Renal cortical epithelial cell (primary cell): ENCODE data around the gene HMOX1. TPM values are rescaled to one million over a fixed set of nuclear protein-coding genes. Genes with fewer than 3 reads are reported as not detected.

Experiments used
- DNase-seq: peaks from one replicate; pipeline ENCODE4 v3.0.0-alpha.2; 2011; ENCODE audit warnings: low read depth
- total RNA-seq: library from RNA; depleted of rRNA; stranded (reverse); fragments of >200 nt; gene quantifications from 2 replicates; pipeline ENCODE4 v1.2.3, GENCODE V29; 2014

HMOX1 gene, protein sequence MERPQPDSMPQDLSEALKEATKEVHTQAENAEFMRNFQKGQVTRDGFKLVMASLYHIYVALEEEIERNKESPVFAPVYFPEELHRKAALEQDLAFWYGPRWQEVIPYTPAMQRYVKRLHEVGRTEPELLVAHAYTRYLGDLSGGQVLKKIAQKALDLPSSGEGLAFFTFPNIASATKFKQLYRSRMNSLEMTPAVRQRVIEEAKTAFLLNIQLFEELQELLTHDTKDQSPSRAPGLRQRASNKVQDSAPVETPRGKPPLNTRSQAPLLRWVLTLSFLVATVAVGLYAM
- total RNA-seq = 46.6 and 97.1 TPM in 2 replicates

DNA sequence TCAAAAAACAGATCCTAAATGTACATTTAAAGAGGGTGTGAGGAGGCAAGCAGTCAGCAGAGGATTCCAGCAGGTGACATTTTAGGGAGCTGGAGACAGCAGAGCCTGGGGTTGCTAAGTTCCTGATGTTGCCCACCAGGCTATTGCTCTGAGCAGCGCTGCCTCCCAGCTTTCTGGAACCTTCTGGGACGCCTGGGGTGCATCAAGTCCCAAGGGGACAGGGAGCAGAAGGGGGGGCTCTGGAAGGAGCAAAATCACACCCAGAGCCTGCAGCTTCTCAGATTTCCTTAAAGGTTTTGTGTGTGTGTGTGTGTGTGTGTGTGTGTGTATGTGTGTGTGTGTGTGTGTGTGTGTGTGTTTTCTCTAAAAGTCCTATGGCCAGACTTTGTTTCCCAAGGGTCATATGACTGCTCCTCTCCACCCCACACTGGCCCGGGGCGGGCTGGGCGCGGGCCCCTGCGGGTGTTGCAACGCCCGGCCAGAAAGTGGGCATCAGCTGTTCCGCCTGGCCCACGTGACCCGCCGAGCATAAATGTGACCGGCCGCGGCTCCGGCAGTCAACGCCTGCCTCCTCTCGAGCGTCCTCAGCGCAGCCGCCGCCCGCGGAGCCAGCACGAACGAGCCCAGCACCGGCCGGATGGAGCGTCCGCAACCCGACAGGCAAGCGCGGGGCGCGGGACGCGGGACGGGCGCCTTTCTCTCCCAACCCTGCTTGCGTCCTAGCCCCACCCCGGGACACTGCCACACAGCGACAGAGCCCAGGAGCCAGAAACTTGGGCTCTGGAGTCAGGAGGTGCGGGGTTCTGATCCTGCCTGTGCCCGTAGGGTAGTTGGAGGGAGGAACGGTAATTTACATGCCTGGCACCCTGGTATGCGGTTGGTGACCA lies at the start of gene HMOX1:
Gene HMOX1 (plus strand): TSS at position 560 of the 887 bp plus-strand sequence. CDS start 78 bp downstream, at position 638.
- peak; percentile 65 for DNase-seq

DNA sequence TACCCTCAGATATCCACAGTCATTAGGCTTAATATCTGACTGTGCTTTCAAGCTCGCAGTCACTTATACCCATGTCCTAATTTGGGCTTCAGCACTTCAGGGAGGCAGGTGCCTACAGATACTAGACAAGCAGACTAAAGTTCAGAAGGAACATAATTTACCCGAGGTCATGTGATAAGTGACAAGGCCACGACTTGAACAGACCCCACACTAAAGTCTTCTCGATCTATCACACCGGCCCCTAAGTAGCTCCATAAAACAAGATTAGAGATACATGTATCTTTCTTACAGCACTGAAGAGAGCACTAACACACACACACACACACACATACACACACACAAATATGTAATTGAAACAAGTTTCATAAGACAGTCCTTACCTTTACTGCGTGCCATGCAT lies 48.6 kb upstream of the HMOX1 start:
- no peak for DNase-seq

DNA sequence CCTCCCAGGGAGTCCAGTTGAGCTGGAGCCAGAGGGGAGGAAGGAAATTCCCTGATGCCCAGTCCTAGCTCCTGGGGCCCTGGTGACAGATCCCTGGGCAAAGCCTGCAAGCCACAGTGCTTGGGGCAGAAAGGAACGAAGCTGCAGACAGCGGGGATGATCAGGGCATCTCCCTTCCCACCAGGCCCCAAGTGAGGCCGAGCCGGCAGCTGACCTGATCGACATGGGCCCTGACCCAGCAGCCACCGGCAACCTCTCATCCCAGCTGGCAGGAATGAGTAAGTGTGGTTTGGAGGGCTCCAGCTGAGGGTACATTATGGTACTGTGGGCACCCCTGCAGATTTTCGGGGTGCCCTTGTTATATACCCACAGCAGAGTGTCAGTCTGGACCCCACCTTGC lies 47.7 kb upstream of the HMOX1 start:
- DNase-seq = no peak

DNA sequence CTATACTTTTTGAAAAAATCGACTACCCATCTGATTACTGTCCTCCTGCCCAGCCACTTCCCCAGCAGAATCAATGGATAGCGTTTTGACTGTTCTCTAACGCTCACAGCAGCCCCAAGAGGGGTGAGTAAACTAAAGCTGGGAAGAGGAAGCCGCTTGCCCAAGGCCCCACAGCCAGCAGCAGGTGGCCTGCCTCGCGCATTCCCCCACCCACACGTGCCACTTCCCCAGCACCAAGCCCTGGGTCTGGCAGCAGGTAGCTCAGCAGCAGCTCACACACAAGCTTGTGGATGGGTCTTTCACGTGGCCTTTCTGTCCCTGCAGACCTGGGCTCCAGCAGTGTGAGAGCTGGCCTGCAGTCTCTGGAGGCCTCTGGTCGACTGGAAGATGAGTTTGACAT lies 46.9 kb upstream of the HMOX1 start:
- DNase-seq = no peak

DNA sequence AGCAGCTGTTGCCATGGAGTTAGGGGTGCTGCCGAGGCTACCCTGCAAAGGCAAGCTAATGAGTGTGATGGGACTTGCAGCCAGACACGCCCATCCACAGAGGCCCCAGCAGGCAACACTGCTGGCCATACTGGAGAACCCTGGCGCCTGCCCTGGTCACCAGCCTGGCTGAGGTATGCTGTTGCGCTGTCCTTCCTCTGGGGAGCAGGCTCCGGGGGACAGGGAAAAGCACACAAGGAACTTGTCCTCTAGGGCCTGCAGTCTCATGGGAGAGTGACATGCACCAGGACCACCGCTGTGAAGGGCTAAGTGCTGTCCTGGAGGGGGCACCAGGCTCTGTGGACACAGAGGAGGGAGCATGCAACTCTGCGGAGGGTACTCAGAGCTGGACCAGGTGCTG lies 45.4 kb upstream of the HMOX1 start:
- no peak for DNase-seq

DNA sequence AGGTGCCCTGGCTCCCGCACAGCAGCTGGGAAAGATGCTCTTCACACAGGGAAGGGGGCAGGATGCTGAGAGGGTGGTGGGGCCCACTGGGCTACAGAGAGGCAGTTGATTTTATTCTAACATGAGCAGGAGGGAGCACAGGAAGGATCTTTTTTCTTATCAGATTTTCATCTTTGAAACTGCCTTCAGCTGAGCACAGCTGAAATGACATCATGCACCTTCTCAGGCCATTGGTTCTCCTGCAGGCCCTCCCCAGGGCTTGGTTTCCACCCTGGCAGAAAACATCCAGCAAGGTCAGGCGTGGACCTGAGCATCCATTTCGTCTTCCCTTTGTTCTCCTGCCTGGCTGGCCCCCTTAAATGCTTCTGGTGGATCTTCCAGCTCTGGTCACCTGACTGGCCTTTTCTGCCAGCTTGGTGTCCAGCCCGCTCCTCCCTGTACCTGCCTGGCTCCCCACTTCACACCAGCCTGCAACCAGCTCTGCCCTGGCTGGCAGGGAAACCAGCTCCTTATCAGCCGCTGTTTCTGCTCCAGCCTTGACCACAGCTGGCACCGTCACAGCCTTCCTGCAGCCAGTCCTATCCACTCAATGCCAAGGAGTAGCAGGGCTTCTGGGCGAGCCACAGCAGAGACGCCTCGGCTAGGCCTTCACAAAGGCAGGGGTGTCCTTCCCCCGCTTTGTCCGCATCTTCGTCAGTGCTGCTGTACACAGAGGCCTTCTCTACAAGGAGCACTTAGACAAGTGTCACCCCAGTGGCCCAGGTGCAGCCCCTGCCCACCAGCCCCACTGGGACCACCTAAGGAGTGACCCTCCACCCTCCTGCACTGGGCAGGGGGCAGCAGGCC lies 44.7 kb upstream of the HMOX1 start:
- DNase-seq = no peak

DNA sequence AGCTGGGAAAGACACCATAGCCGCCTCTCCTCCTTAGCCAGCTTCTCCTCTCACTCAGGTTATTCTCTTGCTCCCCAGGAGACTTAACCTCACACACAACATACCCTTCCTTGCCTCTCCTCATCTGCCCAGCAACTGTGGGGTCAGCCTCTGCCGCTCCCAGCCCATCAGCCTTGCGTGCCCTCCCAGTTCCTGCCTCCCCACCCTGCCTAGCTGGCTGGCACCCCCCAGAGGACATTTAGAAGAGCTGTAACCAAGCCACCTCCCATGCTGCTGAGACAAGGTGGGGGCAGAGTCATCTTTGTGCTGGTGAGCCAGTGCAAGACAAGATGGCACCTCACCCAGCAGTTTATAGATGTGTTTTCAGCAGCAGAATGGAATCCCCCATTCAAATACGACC lies 43.0 kb upstream of the HMOX1 start:
- no peak for DNase-seq

DNA sequence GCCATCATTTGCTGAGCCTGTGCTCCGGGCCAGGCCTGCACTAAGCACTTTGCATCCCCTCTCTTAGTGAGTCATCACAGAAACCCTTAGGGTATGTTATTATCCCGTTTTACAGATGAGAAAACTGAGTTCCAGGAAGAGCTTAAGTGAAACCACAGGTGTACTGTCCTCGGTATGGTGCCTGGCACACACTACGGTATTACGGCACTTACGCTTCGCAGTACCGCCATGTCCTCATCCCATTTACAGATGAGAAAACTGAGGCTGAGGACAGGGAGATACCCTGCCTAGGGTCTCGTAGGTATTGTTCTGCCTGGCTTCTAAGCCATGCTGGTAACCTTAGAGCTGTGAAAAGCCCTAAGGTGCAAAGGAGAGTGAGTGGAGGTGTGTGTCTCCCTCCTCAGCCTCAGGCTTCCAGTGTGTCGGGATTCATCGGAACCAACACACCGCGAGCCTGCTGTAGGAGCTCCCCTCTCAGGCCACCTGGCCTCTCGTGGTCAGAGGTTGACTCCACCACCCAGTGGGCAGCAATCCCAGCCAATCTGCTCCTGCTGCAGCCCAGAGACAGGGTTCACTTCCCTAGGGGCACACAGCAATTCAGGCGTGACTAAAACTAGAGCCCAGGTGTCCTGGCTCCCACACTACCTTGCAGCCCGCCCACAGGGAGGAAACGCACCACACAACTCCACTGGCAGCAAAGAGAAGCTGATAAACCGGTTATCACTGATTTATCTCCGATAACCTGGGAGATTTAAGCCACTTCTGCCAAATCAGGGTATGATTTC lies 39.6 kb upstream of the HMOX1 start:
- no peak for DNase-seq

DNA sequence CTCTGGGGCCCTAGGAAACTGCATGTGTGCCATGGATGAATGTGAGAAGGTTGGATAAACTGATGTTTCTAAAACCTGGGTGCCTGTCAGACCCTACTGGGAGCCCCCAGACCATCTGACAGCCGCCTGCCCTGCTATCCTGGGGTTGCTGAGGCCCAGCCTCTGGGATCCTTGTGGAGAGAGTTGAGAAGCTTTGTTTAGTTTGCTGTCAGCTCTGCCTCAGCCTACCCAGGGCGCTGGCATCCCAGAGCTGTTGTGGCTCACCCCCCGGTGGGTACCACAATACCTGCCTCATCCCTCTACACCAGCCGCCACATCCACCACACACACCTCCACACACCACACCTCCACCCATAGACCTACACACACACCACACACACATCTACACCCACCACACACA lies 38.5 kb upstream of the HMOX1 start:
- no peak for DNase-seq

DNA sequence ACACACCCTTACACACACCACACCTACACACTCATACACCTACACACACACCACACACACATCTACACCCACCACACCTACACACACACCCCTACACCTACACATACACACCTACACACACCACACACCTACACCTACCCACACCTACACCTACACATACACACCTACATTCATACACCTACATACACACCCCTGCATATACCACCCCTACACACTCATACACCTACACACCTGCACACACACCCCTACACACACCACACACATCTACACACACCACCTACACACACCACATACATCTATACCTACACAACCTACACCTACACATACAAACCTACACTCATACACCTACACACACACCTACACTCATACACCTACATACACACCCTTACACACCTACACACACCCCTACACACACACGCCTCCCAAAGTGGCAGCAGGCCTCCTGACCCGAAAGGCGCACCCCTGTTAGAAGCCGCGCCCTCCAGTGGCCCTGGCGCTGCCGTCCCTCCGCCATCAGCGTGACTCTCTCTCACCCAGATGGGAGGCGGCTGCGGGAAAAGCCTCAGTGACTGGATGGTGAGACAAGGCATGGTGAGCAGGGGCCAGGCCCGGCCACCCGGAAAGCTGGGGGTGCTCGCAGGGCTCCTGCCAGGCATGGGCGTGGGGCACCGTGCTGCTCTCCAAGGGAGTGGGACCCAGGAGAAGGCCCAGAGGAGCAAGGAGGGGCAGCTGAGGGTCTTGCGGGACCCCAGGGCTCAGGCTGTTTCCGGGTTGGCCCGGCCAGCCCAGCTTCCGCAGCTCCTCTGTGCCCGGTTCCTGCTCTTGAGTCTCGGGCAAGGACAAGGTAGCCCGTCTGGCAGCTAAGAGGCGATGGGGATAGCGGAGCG lies 37.0 kb upstream of the HMOX1 start:
- no peak for DNase-seq

DNA sequence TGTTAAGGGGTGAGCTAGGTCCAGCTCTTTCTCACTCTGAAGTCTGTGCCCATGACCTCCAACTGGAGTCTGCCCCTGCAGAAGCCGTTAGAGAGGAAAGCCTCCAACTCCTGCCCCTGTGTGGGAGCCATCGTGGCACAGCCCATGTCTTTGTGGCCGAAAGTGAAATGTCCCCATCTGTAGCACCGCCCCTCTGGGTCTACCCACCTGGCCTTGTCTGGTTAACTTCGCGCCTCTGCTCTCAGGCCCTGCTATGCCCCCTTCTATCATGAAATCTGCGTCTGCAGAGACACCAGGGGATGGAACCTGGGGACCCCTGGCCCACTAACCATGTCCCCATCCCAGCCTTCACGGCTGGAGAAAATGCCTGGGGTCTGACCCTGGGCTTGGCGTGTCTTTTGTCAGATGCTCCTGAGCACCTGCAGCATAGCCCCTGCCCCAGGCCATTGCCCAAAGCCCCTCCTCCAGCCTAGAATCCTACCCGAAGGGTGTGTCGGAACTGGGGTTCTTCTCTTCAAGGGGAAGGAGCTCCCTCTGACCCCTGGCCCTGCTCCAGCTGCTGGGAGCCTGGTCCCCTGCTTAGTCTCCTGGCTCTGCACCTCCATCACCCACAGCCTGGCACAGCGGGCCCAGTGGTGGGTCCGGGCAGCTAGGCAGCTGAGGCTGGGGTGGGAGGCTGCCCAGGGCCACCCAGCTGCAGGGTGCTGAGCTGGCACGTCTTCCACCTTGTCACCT lies 35.8 kb upstream of the HMOX1 start:
- no peak for DNase-seq

DNA sequence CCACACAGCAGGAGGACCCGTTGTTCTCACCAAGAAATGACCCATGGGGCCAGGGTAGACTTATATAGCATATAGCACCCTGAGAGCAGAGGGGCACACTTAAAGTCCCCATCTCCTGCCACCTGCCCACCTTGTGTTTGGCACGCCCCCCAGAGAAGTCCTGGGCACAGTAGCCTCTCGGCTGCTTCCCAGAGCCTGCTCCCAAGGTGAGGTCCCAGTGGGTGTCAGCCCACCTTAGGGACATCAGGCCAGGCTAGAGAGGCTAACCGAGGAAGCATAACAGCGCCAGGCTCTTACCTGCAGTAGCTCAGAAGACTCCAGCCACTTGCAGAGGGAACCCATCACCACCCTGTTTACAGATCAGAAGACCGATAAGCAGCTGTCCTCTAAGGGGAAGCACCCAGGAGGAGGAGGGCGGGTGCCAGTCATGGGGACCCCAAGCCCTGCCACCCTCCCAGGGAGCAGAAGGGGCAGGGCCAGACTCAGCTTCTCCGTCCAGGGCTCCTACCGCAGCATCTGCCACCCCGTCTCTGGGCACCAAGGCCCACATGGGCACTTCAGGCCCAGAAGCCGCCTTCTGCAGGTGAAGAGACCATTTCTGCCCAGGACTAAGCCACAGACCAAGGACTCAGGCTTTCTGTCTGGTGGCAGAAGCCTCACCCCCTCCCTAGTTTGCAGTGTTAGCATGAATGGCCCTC lies 34.9 kb upstream of the HMOX1 start:
- no peak for DNase-seq

DNA sequence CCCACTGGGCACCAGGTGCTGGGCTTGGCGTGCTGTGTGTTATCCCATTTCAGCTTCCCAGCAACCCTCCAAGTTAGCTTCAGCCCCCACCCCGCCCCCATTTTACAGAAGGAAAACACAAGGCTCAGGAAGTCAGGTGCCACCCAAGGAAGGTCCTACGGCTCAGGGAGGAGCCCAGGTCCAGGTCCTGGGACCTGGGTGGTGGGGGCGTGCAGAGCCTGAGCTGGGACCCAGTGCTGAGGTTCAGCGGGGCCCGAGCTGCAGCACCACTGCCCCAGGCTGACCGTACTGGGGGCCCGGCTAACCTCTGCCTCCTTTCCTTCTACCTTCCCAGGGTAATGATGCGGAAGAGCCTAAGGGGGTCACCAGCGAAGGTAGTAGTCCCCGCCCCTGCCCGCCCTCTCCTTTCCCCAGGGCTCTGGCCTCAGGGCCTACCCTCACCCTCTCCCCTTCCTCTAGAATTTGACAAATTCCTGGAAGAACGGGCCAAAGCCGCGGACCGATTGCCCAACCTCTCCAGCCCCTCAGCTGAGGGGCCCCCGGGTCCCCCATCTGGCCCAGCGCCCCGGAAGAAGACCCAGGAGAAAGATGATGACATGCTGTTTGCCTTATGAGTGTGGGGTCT lies 34.2 kb upstream of the HMOX1 start:
- DNase-seq = no peak

DNA sequence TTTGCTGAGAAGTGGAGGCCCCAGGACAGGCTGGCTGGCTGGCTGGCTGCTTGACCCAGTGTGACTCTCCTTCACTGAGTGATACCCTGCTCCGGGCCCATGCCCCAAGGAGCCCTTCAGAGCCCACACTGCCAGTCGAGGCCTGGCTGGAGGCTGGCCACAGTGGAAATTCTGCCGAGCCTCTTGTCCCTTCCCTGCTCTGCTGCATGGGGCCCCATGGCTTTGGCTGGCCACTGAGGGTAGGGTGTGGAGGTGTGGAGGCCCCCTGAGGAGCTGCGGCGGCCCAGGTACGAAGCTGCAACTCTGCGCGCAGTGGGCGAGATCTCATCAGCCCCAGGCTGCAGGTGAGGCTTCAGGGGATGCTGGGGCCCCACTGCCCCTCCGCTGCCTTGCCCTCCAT lies 33.4 kb upstream of the HMOX1 start:
- no peak for DNase-seq

DNA sequence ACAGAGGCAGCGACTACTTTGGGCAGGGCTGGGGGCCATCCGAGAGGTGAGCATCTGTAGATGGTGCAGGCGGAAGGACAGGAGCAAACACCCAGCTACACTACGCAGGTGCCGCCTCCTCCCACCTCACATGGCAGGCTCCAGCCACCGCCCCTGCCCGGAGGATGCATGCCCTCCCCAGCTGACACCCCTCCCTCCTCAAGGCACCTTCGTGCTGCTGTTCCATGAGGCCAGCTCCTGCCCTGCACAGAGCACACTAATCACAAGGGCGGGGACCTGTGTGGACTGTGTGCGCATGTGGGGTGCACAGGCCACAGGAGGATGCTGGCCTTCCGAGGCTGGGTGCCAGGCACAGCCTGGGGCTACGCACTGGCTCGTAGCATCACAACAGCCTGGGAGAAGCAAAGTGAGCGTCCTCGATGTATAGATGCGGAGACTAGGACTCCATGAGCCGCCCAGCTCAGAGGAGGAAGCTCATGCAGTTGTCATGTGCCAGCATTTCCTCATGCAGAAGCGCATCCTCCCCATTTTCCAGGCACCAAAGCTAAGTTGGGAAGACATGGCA lies 32.8 kb upstream of the HMOX1 start:
- DNase-seq = no peak

DNA sequence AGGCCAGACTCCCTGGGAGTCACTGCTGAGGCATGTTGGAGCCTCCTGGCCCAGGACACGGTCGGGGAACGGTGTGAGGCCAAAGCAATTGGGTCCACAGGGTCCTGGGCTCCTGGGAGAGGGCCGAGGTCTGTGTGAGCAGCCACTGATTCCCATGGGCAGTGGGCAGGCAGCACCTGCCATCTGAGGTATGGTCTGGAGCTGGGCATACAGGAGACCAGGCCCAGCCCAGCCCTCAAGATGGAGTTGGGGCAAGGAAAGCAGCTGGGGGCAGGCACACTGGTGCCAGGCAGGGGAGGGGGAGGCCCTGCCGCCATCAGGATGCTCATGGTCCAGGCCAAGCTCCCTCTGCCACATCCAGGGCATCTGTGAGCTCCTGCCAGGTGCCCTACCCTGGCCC lies 32.2 kb upstream of the HMOX1 start:
- DNase-seq = no peak

DNA sequence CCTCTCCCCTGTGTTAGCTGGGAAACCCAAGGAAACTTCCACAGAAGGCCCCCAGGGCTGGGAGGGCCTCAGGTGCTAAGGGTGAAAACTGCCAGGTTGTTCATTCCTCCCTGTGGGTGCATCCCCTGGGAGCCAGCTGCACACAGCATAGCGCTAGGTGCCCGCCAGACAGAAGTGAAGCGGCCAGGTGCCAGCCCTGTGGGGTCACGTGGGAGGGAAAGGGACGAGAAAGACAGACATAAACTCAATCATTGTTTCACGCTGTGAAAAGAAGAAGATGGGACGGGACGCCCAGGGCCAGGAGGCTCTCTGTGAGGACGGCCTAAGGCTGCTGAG lies 31.6 kb upstream of the HMOX1 start:
- DNase-seq = no peak
